ENCODE results near the gene SLN. TPM values are rescaled to one million over a fixed set of nuclear protein-coding genes. Genes with fewer than 3 reads are reported as not detected.

The SLN gene
- total RNA-seq, 2 experiments from 2014 or later, result not detected

DNA sequence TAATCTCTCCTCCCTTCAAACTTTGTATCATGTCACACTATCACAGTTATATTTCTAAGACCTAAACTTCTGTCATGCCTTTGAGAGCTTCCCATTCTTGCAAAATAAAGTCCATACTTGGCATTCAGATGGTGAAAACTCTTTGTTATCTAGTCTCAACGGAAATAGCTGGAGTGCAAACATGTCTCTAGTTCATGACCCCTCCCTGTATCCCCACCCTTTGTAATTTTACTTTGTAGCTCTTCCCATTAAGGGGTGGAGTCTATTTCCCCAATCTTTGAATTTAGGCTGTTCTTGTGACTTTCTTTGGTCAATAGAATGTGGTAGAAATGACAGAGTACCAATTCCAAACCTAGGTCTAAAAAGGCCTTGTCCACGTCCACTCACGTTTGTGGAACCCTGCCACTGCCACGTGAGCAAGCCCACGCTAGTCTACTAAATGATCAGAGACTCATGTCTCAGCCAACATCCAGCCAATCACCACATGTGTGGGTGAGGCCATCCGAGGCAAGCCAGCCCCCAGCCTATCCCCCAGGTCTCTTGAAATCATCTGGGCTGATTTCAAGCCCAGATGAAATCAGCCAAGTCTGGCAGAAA is 23.4 kb downstream of the SLN start:
- Mint-ChIP-seq H3K27ac (no peak overlapping the region), H3K9me3 (no peaks in the 10 kb centered on the region), H3K36me3 (ENCODE audit: low read depth) (no peaks in the 10 kb centered on the region), H3K4me1 (ENCODE audit: low read depth) (no peaks in the 10 kb centered on the region), H3K4me3 (no peak overlapping the region), H3K27me3 (peaks cover 29% of the 10 kb centered on the region)
- ATAC-seq (ENCODE audit: poor library complexity) (no peak), DNase-seq (no peak)
- Histone ChIP-seq H3K36me3 (ENCODE audit: insufficient read depth, low read length) (no peaks in the 10 kb centered on the region), H3K4me1 (ENCODE audit: insufficient read depth, low read length) (no peaks in the 10 kb centered on the region), H3K27ac (ENCODE audit: low read depth in 1 of 2, low read length in 2 of 2) (no peak overlapping the region), H3K9me3 (ENCODE audit: control insufficient read depth in 1 of 2, insufficient read depth in 1 of 2, low read length in 2 of 2) (no peaks in the 10 kb centered on the region), H3K27me3 (ENCODE audit: control insufficient read depth in 1 of 2, insufficient read depth in 2 of 2, low read length in 2 of 2) (peaks cover 3 to 15% of the 10 kb centered on the region in 2 experiments), H3K4me3 (ENCODE audit: low read length) (no peak overlapping the region)
- POLR2A ChIA-PET, result no interaction called here
- intact Hi-C loops (cut with DNase I, micrococcal nuclease), result loop anchor here in 1 of 2 experiments (2.0 to 10.0 kb wide), 2 partner anchors 138 to 206 kb away; no protein-coding TSS in a partner anchor
- TF ChIP-seq, protein P1, sequence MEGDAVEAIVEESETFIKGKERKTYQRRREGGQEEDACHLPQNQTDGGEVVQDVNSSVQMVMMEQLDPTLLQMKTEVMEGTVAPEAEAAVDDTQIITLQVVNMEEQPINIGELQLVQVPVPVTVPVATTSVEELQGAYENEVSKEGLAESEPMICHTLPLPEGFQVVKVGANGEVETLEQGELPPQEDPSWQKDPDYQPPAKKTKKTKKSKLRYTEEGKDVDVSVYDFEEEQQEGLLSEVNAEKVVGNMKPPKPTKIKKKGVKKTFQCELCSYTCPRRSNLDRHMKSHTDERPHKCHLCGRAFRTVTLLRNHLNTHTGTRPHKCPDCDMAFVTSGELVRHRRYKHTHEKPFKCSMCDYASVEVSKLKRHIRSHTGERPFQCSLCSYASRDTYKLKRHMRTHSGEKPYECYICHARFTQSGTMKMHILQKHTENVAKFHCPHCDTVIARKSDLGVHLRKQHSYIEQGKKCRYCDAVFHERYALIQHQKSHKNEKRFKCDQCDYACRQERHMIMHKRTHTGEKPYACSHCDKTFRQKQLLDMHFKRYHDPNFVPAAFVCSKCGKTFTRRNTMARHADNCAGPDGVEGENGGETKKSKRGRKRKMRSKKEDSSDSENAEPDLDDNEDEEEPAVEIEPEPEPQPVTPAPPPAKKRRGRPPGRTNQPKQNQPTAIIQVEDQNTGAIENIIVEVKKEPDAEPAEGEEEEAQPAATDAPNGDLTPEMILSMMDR (IDR thresholded peaks at IDR 0.05), result no peak
- CTCF ChIA-PET, result interaction anchor here (0.9 to 2.0 kb wide), 4 partner anchors 10 to 129 kb away, joined by 3 to 9 read pairs (median 4); no protein-coding TSS in a partner anchor

DNA sequence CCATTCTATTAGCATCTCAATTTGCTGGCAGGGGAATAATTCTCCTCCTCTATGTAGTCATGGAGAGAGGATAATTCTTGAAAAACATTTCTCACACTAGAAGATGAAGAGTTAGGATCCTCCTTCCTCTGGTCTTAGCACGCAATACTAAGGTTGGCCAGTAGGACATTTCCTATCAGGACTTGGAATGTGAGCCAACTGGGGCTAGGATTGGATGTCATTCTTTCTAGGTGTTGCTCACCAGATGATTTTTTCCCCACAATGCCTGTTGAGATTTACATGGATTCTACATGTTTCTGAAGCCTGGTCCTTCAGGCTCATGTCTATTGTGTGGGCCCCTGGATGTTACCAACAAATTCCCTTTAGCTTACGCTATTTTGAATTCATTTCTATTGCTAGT is 28.0 kb downstream of the SLN start:
- Mint-ChIP-seq H3K36me3 (ENCODE audit: low read depth) (no peaks in the 10 kb centered on the region), H3K27me3 (peaks cover 3% of the 10 kb centered on the region), H3K4me3 (no peak overlapping the region), H3K4me1 (ENCODE audit: low read depth) (no peaks in the 10 kb centered on the region), H3K9me3 (no peaks in the 10 kb centered on the region), H3K27ac (no peak overlapping the region)
- ATAC-seq (ENCODE audit: poor library complexity) (no peak), DNase-seq (no peak)
- no peak overlapping the region for H3K4me3 ChIP-seq (ENCODE audit: low read length)
- intact Hi-C loops (cut with DNase I, micrococcal nuclease), result loop anchor here in 1 of 2 experiments (10.0 kb wide), 1 partner anchor 211 kb away; no protein-coding TSS in a partner anchor
- TF ChIP-seq, protein P1 (IDR thresholded peaks at IDR 0.05), result peak; percentile 24
- no peaks in the 10 kb centered on the region for H3K27me3 ChIP-seq (ENCODE audit: control insufficient read depth in 1 of 2, insufficient read depth in 2 of 2, low read length in 2 of 2)
- POLR2A ChIA-PET, result no interaction called here
- no peak overlapping the region for H3K27ac ChIP-seq (ENCODE audit: low read depth in 1 of 2, low read length in 2 of 2)
- no peaks in the 10 kb centered on the region for H3K9me3 ChIP-seq (ENCODE audit: control insufficient read depth in 1 of 2, insufficient read depth in 1 of 2, low read length in 2 of 2)
- CTCF ChIA-PET, result interaction anchor here (1.1 kb wide), 1 partner anchor 56 kb away, joined by 3 read pairs; no protein-coding TSS in a partner anchor
- no peaks in the 10 kb centered on the region for H3K36me3 ChIP-seq (ENCODE audit: insufficient read depth, low read length)
- no peaks in the 10 kb centered on the region for H3K4me1 ChIP-seq (ENCODE audit: insufficient read depth, low read length)

DNA sequence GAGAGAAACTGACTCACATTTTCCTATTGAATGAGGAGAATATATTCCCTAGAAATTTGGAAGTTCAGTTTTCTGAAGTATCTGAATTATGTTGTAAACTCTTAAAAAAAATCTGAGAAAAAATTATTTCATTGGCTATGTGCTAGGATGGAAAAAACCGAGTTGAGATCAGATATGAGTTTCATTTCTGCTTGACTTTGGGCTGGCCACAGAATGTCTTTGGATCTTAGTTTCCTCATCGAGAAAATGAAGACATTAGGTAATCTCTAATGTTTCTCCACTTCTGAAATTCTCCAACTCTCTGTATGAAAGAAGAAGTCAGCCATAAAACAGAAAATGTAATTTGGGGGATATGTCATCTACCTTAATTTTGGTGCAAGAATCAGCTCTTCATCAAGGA is 28.8 kb downstream of the SLN start:
- no peak overlapping the region for H3K4me3 Mint-ChIP-seq
- no peaks in the 10 kb centered on the region for H3K9me3 Mint-ChIP-seq
- ATAC-seq (ENCODE audit: poor library complexity), result no peak
- TF ChIP-seq, protein P1 (IDR thresholded peaks at IDR 0.05), result no peak
- DNase-seq, result no peak
- H3K36me3 Mint-ChIP-seq (ENCODE audit: low read depth), result no peaks in the 10 kb centered on the region
- POLR2A ChIA-PET, result interaction anchor here (0.7 kb wide), 1 partner anchor 15 kb away, joined by 3 read pairs; no protein-coding TSS in a partner anchor
- H3K9me3 ChIP-seq (ENCODE audit: control insufficient read depth in 1 of 2, insufficient read depth in 1 of 2, low read length in 2 of 2), result no peaks in the 10 kb centered on the region
- no peaks in the 10 kb centered on the region for H3K27me3 ChIP-seq (ENCODE audit: control insufficient read depth in 1 of 2, insufficient read depth in 2 of 2, low read length in 2 of 2)
- H3K4me1 ChIP-seq (ENCODE audit: insufficient read depth, low read length), result no peaks in the 10 kb centered on the region
- no peak overlapping the region for H3K27ac Mint-ChIP-seq
- no peaks in the 10 kb centered on the region for H3K36me3 ChIP-seq (ENCODE audit: insufficient read depth, low read length)
- no peak overlapping the region for H3K4me3 ChIP-seq (ENCODE audit: low read length)
- no peak overlapping the region for H3K27ac ChIP-seq (ENCODE audit: low read depth in 1 of 2, low read length in 2 of 2)
- intact Hi-C loops (cut with DNase I, micrococcal nuclease), result loop anchor here in 1 of 2 experiments (10.0 kb wide), 1 partner anchor 212 kb away; no protein-coding TSS in a partner anchor
- H3K4me1 Mint-ChIP-seq (ENCODE audit: low read depth), result no peaks in the 10 kb centered on the region
- H3K27me3 Mint-ChIP-seq, result peaks cover 6% of the 10 kb centered on the region
- CTCF ChIA-PET, result interaction anchor here (1.1 kb wide), 1 partner anchor 57 kb away, joined by 3 read pairs; no protein-coding TSS in a partner anchor

All from CD4-positive, alpha-beta T cell (primary cell).